H9 (cell line): ENCODE measurements around the gene ROPN1L. TPM values are rescaled to one million over a fixed set of nuclear protein-coding genes. Genes with fewer than 3 reads are reported as not detected.

Experiments
- DNase-seq: peaks from one replicate; pipeline ENCODE4 v3.0.0-alpha.2; 2017
- H2AFZ ChIP-seq: one replicate; pipeline ENCODE4 v1.6.1; 2013; ENCODE audit warnings: mild to moderate bottlenecking, low read length, control low read depth, moderate library complexity
- H2AK5ac ChIP-seq: 2 replicates; pipeline ENCODE4 v1.6.1; 2013; ENCODE audit warnings: low read length, control low read depth, mixed read lengths; ENCODE audit not compliant: insufficient read length
- H2BK120ac ChIP-seq: one replicate; pipeline ENCODE4 v1.6.1; 2013; ENCODE audit warnings: low read depth, mild to moderate bottlenecking, low read length, control low read depth, inconsistent platforms; ENCODE audit not compliant: poor library complexity, severe bottlenecking
- H2BK12ac ChIP-seq: 2 replicates; pipeline ENCODE4 v1.6.1; 2013; ENCODE audit warnings: low read length, control low read depth, mixed read lengths, low read depth; ENCODE audit not compliant: insufficient read length
- H2BK15ac ChIP-seq: 2 replicates; pipeline ENCODE4 v1.6.1; 2013; ENCODE audit warnings: low read depth, low read length, control low read depth
- H2BK20ac ChIP-seq: one replicate; pipeline ENCODE4 v1.6.1; 2013; ENCODE audit warnings: low read depth, mild to moderate bottlenecking, low read length, control low read depth, inconsistent platforms; ENCODE audit not compliant: poor library complexity, severe bottlenecking
- H2BK5ac ChIP-seq: 2 replicates; pipeline ENCODE4 v1.6.1; 2013; ENCODE audit warnings: low read length, control low read depth, mixed read lengths; ENCODE audit not compliant: insufficient read length
- H3K14ac ChIP-seq: 2 replicates; pipeline ENCODE4 v1.6.1; 2013; ENCODE audit warnings: low read length, control low read depth; ENCODE audit not compliant: insufficient read depth
- H3K18ac ChIP-seq: 2 replicates; pipeline ENCODE4 v1.6.1; 2013; ENCODE audit warnings: low read depth, mild to moderate bottlenecking, mixed read lengths, low read length, control low read depth; ENCODE audit not compliant: insufficient read length
- H3K23ac ChIP-seq: 2 replicates; pipeline ENCODE4 v1.6.1; 2013; ENCODE audit warnings: low read length, control low read depth, mixed read lengths, low read depth; ENCODE audit not compliant: insufficient read length
- H3K23me2 ChIP-seq: 2 replicates; pipeline ENCODE4 v1.6.1; 2013; ENCODE audit warnings: low read depth, mild to moderate bottlenecking, mixed read lengths, low read length, control low read depth; ENCODE audit not compliant: insufficient read length, poor library complexity, severe bottlenecking
- H3K27ac ChIP-seq: 2 replicates; pipeline ENCODE4 v1.5.1; 2013; ENCODE audit warnings: low read length, control low read depth, mixed read lengths, low read depth; ENCODE audit not compliant: insufficient read length
- H3K27me3 ChIP-seq: 2 replicates; pipeline ENCODE4 v1.6.1; 2013; ENCODE audit warnings: low read length, control low read depth, inconsistent platforms; ENCODE audit not compliant: insufficient read depth
- H3K4ac ChIP-seq: 2 replicates; pipeline ENCODE4 v1.6.1; 2013; ENCODE audit warnings: low read depth, mild to moderate bottlenecking, control low read depth, inconsistent platforms, low read length, moderate library complexity
- H3K4me1 ChIP-seq: 2 replicates; pipeline ENCODE4 v1.6.1; 2013; ENCODE audit warnings: low read length, control low read depth, inconsistent platforms; ENCODE audit not compliant: insufficient read depth
- H3K4me2 ChIP-seq: 2 replicates; pipeline ENCODE4 v1.6.1; 2013; ENCODE audit warnings: low read length, control low read depth, mixed read lengths; ENCODE audit not compliant: insufficient read length, insufficient read depth
- H3K56ac ChIP-seq: 2 replicates; pipeline ENCODE4 v1.6.1; 2013; ENCODE audit warnings: low read depth, mild to moderate bottlenecking, mixed read lengths, low read length, control low read depth; ENCODE audit not compliant: insufficient read length
- H3K79me1 ChIP-seq: 2 replicates; pipeline ENCODE4 v1.6.1; 2013; ENCODE audit warnings: low read depth, mild to moderate bottlenecking, moderate library complexity, low read length, control low read depth, inconsistent platforms; ENCODE audit not compliant: insufficient read depth, poor library complexity, severe bottlenecking
- H3K79me2 ChIP-seq: 2 replicates; pipeline ENCODE4 v1.6.1; 2013; ENCODE audit warnings: low read length, control low read depth, inconsistent platforms; ENCODE audit not compliant: insufficient read depth
- H3K9ac ChIP-seq: 2 replicates; pipeline ENCODE4 v1.6.1; 2013; ENCODE audit warnings: low read length, control low read depth, mixed read lengths; ENCODE audit not compliant: insufficient read length; ENCODE audit errors: extremely low read depth
- H3K9me3 ChIP-seq: one replicate; pipeline ENCODE4 v1.6.1; 2013; ENCODE audit warnings: low read depth, low read length, inconsistent platforms; ENCODE audit not compliant: control insufficient read depth
- H3T11ph ChIP-seq: one replicate; pipeline ENCODE4 v1.6.1; 2013; ENCODE audit warnings: mild to moderate bottlenecking, low read length, control low read depth, inconsistent platforms
- H4K20me1 ChIP-seq: one replicate; pipeline ENCODE4 v1.6.1; 2013; ENCODE audit not compliant: control insufficient read depth, insufficient read length, insufficient read depth
- H4K5ac ChIP-seq: 2 replicates; pipeline ENCODE4 v1.6.1; 2013; ENCODE audit warnings: low read depth, mild to moderate bottlenecking, mixed read lengths, low read length, control low read depth; ENCODE audit not compliant: insufficient read length
- H4K8ac ChIP-seq: replicated peaks from 2 replicates; pipeline ENCODE4 v1.6.1; 2013; ENCODE audit warnings: low read length, control low read depth, mixed read lengths, low read depth; ENCODE audit not compliant: insufficient read length
- H4K91ac ChIP-seq: 2 replicates; pipeline ENCODE4 v1.6.1; 2013; ENCODE audit warnings: low read depth, mild to moderate bottlenecking, moderate library complexity, mixed read lengths, low read length, control low read depth; ENCODE audit not compliant: insufficient read length
- H3K27ac Mint-ChIP-seq, 3 experiments: 2 replicates in 2 of 3; 3 replicates in 1 of 3; pipeline ENCODE4 v1.8.0; 2020 to 2021; ENCODE audit warnings: mixed read lengths in 3 of 3, mild to moderate bottlenecking in 1 of 3, moderate library complexity in 1 of 3
- H3K27me3 Mint-ChIP-seq: 2 replicates; pipeline ENCODE4 v1.8.0; 2021; ENCODE audit warnings: low read depth, mild to moderate bottlenecking, moderate library complexity, mixed read lengths
- H3K36me3 Mint-ChIP-seq, 3 experiments: 2 replicates in 2 of 3; 3 replicates in 1 of 3; pipeline ENCODE4 v1.8.0; 2020 to 2021; ENCODE audit warnings: low read depth in 3 of 3, mixed read lengths in 3 of 3; ENCODE audit not compliant: insufficient read depth in 1 of 3
- H3K4me1 Mint-ChIP-seq, 2 experiments: 2 replicates each; pipeline ENCODE4 v1.8.0; 2020; ENCODE audit warnings: mixed read lengths in 2 of 2
- H3K4me3 Mint-ChIP-seq, 2 experiments: 2 replicates in 1 of 2; 3 replicates in 1 of 2; pipeline ENCODE4 v1.8.0; 2020 to 2021; ENCODE audit warnings: mild to moderate bottlenecking in 2 of 2, mixed read lengths in 2 of 2, moderate library complexity in 1 of 2
- H3K9me3 Mint-ChIP-seq, 2 experiments: 2 replicates in 1 of 2; 3 replicates in 1 of 2; pipeline ENCODE4 v1.8.0; 2020; ENCODE audit warnings: mild to moderate bottlenecking in 2 of 2, mixed read lengths in 2 of 2, moderate library complexity in 1 of 2
- WGBS: extraction: QIAGEN DNeasy Blood & Tissue Kit; methylation state at CpG from one replicate; pipeline ENCODE4 v1.1.7; 2013; ENCODE audit warnings: missing lambda C conversion rate, low lambda C conversion rate, mixed read lengths; ENCODE audit not compliant: insufficient read length; ENCODE audit errors: extremely low coverage; 5-methylcytosine and 5-hydroxymethylcytosine counted together
- total RNA-seq: library from RNA; stranded (reverse); gene quantifications from 2 replicates; pipeline ENCODE4 v1.2.1, GENCODE V29; 2021
- TF ChIP-seq, protein P1 (sequence below): fragments of 200-600 bp; sonication (generic); conservative IDR thresholded peaks from 3 replicates; pipeline ENCODE4 v1.8.0; 2021; ENCODE audit warnings: antibody characterized with exemption, mild to moderate bottlenecking

Gene ROPN1L
- total RNA-seq, 1 experiment from 2014 or later = 0.37 TPM

DNA sequence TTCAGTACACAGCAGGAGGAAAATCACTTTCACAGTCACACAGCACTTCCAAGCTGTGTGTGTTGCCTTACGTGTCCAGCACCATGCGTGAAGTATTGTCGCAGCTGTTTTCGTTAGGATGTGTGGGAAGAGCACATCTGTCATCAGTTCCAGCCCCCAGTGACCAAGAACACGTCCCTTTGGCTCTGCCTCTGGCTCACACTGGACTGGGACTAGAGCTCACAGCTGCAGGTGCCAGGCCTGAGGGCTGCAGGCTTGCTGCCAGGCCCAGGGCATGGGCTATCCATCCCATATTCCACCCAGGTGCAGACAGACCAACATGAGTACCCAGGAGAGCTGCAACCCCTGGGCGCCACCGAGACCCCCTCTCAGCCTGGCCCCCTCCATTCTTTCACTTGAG, 61.6 kb downstream of the ROPN1L start:
- no peak overlapping the region for H3K27ac Mint-ChIP-seq
- Histone ChIP-seq H4K20me1 (no peaks in the 10 kb centered on the region), H3K14ac (no peak overlapping the region), H3K4me1 (no peaks in the 10 kb centered on the region), H2BK5ac (no peak overlapping the region), H3K56ac (no peak overlapping the region), H3K79me2 (no peaks in the 10 kb centered on the region), H4K8ac (no peak overlapping the region), H2AFZ (no peak overlapping the region), H3K18ac (no peak overlapping the region), H2BK20ac (no peak overlapping the region), H3K4me2 (no peak overlapping the region), H2BK15ac (no peak overlapping the region), H3K27me3 (no peaks in the 10 kb centered on the region), H3K79me1 (no peaks in the 10 kb centered on the region), H4K5ac (no peak overlapping the region), H3K23ac (no peak overlapping the region), H3K23me2 (no peaks in the 10 kb centered on the region), H2BK120ac (no peak overlapping the region), H4K91ac (no peak overlapping the region), H2AK5ac (no peak overlapping the region), H3K4ac (no peak overlapping the region), H3K9me3 (no peaks in the 10 kb centered on the region), H3T11ph (no peak overlapping the region), H2BK12ac (no peak overlapping the region), H3K27ac (no peak overlapping the region), H3K9ac (no peak overlapping the region)
- no peak overlapping the region for H3K4me3 Mint-ChIP-seq
- no CpG with 5 or more reads among the region's 7 CpGs for WGBS
- peaks cover 19 to 28% of the 10 kb centered on the region in 2 experiments for H3K4me1 Mint-ChIP-seq
- H3K36me3 Mint-ChIP-seq = no peaks in the 10 kb centered on the region
- TF ChIP-seq, protein P1, sequence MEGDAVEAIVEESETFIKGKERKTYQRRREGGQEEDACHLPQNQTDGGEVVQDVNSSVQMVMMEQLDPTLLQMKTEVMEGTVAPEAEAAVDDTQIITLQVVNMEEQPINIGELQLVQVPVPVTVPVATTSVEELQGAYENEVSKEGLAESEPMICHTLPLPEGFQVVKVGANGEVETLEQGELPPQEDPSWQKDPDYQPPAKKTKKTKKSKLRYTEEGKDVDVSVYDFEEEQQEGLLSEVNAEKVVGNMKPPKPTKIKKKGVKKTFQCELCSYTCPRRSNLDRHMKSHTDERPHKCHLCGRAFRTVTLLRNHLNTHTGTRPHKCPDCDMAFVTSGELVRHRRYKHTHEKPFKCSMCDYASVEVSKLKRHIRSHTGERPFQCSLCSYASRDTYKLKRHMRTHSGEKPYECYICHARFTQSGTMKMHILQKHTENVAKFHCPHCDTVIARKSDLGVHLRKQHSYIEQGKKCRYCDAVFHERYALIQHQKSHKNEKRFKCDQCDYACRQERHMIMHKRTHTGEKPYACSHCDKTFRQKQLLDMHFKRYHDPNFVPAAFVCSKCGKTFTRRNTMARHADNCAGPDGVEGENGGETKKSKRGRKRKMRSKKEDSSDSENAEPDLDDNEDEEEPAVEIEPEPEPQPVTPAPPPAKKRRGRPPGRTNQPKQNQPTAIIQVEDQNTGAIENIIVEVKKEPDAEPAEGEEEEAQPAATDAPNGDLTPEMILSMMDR = no peak
- no peaks in the 10 kb centered on the region for H3K9me3 Mint-ChIP-seq
- no peak for DNase-seq
- H3K27me3 Mint-ChIP-seq = peaks cover 1% of the 10 kb centered on the region
